SKM-1 (cell line): Measurements from ENCODE around the gene TMUB2.
A peak's percentile ranks its signal among the peaks of the same experiment; 100 is the strongest.

ENCODE experiments used
- DNase-seq: peaks from one replicate; lab custom pipeline; 2025; ENCODE audit not compliant: unreplicated experiment; lab: John Stamatoyannopoulos, UW

The TMUB2 gene

DNA sequence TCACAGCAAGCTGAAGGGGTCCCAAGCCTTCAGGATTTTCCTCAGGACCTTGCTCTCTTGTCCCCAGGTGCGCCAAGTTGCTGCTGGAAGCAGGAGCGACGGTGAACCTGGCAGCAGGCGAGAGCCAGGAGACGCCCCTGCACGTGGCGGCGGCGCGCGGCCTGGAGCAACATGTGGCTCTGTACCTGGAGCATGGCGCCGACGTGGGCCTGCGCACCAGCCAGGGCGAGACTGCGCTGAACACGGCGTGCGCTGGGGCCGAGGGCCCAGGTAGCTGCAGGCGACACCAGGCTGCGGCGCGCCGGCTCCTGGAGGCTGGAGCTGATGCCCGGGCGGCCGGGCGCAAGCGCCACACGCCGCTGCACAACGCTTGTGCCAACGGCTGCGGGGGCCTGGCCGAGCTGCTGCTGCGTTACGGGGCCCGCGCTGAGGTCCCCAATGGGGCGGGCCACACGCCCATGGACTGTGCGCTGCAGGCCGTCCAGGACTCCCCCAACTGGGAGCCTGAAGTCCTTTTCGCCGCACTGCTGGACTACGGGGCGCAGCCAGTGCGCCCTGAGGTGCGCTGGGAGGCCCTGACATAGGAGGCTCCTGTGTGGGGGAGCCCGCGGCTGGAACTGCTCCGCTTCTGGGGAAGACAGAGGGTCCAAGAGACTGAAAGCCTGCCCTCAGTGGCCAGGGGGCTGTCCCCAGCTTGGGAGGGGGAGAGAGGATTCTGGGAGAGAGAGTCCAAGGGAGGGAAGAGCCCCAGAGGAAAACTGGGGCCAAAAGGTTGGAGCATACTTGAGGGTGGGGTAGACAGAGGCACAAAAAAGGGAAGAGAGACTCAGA lies 9.9 kb upstream of the TMUB2 start:
- no peak for DNase-seq

DNA sequence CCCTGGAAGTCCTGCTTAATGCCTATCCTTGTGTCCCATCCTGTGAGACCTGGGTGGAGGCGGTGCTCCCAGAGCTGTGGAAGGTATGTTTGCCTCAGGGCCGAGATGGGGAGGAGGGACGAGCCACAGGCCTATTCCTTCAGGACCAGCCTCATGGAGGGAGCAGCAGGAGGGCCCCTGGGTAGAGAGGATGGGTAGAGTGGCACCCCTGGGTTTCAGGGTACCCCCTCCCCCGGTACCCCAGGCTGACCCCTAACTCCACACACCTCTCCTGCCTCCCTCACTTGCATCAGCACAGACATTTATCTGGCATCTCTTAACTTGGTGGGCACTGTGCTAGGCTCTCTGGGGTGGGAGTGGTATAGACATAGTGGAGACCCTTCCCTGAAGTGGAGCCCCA lies 9.1 kb upstream of the TMUB2 start:
- no peak for DNase-seq

DNA sequence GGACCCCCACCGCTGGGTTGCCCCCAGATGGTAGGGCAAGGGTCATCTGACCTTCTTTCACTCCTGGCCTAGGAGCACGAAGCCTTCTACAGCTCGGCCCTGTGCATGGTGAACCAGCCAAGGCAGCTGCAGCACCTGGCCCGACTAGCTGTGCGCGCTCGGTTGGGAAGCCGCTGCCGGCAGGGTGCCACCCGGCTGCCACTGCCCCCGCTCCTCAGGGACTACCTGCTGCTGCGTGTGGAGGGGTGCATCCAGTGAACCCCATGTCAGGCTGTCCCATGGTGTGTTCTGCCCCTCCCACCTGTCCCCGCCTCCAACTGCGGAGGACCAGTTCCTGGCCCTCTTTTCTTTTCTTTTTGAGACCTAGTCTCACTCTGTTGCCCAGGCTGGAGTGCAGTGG lies 8.6 kb upstream of the TMUB2 start:
- DNase-seq: no peak

DNA sequence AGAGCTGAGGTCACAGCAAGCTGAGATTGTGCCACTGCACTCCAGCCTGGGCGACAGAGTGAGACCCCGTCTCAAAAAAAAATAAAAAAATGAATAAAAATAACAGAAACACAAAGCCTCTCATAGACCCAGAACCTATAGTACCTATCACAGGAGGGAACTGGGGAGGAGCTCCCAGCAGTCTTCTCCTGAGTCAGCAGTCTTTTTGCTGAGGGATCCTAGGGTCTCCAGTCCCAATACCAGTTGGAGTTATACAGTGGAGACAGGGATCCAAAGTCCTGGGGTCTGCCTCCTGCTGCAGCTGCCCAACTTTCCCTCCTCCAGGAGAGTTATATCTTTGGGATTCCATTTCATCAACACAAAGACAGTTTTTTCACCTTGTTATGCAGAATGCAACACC lies 3.7 kb upstream of the TMUB2 start:
- no peak for DNase-seq

DNA sequence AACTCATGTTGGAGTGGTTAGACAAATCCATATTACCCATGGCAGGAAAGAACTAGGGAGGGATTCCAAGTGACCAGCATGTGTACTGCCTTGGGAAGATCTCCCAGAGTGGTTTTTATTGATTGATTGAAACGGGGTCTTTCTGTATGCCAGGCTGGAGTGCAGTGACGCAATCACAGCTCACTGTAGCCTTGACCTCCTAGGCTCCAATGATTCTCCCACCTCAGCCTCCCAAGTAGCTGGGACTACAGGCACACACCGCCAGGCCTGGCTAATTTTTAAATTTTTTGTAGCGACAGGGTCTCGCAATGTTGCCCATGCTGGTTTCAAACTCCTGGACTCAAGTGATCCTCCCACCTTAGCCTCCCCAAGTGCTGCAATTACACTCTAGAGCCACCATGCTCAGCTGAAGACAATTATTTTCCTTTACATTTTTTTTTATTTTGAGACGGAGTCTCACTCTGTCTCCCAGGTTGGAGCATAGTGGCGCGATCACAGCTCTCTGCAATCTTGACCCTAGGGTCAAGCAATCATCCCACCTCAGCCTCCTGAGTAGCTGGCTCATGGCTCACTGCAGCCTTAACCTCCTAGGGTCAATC lies 2.5 kb upstream of the TMUB2 start:
- DNase-seq: no peak

DNA sequence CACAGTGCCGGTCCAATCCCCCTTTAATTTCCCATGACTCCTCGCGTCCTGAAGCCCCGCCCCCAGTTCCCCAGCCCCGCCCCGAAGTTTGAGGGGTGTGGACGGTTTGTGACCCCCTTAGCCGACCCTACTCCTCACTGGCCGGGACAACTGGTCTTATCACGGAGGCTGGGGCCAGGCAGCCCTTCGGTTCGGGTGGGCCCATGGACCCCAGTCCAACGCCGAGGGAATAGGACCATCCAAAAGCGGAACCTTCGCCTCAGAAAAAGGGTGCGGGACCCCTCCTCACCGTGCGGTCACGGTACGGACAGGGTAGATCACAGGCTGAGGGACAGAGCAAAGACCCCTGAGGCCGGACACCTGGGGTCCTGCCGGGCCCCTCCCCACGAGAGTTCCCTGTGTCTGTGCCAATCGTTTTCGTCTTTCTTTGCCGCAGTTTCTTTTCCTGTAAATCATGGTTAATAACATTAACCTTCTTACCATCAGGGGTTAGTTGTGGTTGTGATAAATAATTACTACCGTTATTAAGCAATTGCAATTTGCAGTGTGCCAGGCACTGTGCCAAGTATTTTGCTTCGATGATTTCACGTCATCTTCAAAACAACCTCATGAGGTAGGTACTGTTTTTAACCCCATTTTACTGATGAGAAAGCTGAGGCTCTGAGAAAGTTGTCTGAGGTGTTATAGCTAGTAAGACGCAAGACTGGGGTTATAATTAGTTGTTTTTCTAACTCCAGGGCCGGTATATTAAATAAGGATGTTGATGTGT lies 543 bp downstream of the TMUB2 start:
- no peak for DNase-seq

DNA sequence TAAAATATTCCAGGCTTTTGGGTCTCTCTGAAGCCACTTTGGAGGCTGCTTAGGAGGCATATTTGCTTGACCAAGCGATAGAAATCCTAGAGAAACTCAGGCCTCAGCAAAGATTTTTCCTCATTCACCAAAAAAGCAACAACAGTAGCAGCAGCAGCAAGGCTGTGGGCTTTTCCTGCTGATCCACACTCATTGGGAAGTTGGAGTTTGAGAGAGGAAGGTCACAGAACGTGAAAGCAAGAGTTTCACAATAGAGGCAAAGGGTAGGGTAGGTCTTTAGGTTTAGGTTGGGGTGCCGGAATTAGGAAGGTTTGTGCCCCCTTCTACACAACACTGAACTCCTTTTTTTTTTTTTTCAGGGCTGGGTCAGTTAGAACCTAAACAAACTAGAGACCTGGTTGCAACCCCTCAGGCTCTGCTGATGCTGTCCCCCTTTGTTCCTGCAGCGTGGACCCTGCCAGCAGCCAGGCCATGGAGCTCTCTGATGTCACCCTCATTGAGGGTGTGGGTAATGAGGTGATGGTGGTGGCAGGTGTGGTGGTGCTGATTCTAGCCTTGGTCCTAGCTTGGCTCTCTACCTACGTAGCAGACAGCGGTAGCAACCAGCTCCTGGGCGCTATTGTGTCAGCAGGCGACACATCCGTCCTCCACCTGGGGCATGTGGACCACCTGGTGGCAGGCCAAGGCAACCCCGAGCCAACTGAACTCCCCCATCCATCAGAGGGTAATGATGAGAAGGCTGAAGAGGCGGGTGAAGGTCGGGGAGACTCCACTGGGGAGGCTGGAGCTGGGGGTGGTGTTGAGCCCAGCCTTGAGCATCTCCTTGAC lies 2.0 kb downstream of the TMUB2 start:
- DNase-seq: no peak

DNA sequence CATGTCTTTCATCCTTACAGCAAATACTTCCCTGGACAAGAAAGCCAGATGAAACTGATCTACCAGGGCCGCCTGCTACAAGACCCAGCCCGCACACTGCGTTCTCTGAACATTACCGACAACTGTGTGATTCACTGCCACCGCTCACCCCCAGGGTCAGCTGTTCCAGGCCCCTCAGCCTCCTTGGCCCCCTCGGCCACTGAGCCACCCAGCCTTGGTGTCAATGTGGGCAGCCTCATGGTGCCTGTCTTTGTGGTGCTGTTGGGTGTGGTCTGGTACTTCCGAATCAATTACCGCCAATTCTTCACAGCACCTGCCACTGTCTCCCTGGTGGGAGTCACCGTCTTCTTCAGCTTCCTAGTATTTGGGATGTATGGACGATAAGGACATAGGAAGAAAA lies 3.7 kb downstream of the TMUB2 start:
- DNase-seq: no peak

DNA sequence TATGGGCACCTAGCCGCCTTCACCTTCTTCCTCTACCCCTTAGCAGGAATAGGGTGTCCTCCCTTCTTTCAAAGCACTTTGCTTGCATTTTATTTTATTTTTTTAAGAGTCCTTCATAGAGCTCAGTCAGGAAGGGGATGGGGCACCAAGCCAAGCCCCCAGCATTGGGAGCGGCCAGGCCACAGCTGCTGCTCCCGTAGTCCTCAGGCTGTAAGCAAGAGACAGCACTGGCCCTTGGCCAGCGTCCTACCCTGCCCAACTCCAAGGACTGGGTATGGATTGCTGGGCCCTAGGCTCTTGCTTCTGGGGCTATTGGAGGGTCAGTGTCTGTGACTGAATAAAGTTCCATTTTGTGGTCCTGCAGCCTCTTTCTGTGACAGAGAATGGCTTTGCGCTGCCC lies 4.6 kb downstream of the TMUB2 start:
- DNase-seq: no peak

DNA sequence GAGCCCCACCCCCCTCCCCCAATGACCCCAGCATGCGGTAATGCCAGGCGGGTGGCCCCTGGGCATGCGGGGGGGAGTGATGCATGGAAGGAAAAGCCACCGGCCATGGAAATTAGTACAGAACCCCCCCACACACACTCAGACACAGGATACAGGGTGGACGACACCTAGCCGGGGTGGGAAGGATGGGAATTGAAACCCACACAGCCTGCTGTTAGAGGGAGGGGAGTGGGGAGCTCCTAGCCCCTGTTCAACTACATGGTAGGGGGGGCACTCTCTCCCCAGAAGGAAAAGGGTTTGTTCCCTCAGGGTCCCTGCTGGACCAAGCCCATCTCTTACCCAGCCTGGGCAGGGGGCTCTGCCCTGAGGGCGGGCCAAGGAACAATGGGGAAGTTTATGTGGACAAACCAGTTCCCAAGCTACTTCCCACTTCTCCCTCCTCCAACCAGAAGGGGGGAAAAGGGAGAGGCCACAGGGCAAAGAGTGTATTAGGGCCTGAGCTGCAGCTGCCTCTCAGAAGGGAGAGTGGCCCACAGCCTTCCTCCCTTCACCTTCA lies 5.2 kb downstream of the TMUB2 start:
- DNase-seq: no peak

DNA sequence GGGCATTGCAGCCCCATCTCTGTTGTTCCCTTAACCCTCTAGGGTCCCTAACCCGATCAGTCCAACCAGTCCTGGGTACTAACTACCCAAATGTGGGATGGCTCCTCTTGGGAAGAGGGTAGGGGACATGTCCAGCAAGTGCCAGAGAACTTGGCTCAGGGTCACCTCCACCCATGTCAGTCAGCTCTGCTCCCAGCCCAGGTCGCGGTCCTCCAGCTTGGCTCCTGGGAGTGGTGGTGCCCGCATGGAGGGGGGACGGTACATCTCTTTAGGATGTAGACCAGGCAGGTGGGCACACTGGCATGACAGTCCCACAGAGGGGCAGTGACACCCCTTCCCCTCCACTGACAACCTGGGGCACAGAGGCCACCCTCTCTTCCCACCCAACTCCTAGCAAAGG lies 6.0 kb downstream of the TMUB2 start:
- no peak for DNase-seq

DNA sequence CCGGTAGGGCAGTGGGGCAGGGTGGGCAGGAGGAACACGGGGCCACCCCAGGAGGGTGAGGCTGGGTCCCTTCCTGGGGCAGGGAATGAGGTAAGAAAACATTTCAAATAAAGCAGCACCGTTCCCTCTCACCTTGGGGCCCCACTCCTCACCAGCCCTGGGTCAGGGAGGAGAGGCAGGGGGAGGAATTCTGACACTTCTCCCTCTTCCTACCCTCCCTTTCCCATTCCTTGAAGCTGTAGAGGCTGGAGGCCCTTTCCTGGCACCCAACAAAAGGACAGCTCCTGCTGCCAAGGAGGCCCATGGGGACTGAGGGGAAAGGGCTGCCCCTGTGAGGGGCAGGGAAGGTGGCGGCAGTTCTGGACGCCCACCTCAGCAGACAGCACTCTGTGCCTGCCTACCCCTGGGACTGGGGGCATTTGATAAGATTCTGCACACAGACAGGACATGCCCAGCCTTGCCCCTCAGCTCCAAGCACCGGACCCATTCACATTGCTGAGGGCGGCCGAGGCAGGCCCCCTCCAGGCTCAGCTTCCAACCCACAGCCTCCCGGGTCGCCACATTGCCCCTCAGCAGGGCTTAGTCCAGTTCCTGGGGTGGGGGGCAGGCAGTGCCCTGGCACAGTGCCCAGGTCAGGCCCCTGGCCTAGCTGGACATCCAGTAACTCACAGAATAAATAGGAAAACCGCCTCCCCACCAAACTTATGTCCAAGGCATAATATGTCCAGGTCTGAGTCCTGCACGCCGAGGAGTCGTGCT lies 6.7 kb downstream of the TMUB2 start:
- no peak for DNase-seq

DNA sequence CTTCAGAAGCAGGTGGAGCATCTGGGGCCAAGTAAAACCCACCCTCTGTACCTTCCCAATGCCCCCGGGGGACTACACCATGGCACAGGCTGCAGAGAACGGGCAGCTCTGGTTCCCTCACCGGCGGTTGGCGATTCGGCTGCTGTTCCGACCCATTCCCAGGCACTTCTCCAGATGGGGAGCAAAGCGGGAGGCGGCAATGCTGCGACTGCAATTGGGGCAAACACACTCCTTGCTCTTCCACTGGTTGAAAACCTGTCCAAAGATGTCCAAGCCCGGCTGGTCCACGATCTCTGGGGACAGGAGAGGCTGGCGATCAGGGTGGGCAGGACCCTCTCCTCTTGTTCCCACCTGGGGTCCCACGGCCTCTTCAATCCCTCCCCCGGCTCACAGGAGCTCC lies 10.3 kb downstream of the TMUB2 start:
- no peak for DNase-seq

DNA sequence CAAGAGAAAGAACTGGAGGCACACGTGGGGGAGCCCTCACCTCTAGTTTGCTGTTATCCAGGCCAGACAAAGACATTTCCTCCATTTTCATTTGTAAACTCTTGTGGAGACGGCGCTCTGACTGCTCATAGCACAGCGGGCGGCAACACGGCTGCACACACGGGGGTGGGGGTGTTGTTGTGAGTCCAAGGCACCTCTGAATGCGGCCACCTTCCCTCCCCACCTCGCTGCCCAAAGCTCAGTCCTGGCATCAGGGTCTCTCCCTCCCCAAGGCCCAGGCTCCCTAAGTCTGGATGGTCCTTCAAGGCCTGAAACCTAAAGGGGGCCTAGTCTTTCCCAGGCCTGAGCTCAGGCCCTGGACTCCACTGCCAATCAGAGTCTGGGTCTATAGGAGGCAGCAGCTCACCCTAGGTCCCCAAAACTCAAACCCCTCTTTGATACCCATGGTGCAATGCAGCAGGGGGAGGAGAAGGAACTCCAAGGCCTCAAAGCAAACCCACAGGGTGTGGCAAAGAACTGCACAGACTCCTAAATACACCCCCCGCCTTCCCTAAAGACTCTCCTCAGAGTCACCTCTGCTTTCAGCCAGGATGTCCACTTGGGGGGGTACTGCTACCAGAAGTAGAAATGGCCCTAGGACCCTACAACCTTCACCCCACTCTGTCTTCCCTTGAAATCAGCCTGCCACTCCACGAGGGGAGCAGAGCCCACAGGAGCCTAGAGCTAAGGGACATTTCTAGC lies 11.4 kb downstream of the TMUB2 start:
- DNase-seq: peak; percentile 84

DNA sequence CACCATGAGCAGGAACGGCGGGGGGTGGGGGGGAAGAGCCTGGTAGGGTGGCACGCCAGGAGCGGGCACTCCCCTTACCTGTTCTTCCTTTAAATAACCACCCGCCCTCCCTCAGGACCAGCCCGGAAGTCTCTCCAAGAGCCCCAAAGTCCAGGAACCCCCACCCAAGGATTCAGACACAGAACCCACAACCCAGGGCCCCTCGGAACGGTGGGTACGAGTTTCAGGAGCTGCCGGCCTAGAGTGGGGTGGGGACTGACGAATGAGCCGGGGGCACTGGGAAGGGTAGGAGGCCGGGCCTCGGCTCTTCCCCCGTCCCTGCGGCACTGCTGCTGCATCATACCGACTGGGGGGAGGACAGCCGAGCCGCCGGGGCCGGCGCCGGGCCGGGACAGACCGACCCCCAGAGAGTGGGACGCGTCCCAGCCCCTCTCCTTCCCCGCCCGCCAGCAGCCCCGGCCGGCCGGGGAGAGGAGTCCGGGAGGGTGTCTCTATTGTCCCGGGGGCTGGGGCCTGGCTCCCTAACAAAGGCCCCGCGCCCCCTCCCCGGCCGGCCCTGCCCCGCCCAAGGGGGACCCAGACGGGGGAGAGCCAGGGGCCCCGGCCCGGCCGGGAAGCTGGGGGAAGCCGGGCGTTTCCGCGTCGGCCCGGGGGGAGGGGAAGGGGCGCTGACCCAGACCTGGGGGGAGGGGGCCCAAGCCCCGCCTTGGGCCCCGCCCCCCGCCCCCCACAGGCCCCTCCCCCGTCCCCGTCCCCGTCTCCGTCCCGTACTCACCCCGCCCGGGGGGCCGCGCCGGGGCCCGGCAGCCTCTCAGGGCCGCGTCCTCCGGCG lies 12.2 kb downstream of the TMUB2 start:
- DNase-seq: no peak

DNA sequence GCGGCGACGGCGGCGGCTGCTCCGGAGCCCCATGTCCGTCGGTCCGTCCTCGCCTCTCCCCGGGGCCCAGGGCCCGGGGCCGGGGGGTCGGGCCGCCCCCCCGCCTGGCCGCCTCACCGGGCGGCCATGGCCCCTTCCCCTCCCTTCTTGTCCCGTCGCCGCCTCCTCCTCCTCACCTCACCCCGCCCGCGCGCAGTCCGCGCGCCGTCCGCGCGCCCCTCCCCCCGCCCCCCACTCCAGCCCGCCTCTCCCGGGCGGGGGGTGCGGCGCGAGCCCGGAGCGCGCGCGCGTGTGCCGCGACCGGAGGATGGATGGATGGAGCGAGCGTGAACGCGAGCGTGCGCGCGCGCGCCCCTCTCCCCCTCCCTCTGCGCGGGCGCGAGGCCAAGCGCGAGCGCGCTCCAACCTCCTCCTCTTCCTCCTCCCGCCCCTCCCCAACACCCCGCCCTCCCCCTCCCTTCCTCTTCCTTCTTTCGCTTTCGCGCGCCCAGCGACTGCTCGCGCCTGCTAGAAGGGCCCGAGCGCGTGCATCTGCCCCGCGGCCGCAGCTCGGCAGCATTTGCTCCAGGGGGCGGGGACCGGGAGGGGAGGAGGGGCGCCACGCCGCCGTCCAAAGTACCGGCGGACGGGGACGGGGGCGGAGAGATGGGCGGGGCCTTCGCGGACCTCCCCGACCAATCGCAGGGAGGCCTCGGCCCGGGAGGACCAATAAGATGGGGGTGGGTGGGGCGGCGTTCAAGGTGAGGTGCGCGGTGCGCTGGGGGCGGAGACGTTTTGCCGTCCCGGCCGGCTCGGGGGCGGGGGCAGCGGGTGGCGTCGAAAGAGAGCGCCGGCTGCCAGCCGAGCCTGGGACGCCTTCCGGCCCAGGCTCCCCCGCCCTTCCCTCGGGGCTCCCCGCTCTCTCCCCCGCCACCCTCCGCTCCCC lies 13.0 kb downstream of the TMUB2 start, which contains the start of gene ATXN7L3:
Gene ATXN7L3, minus strand, starts transcription at position 332 of the 925 bp plus-strand sequence. CDS start 1,814 bp downstream, outside the sequence.
- peak; percentile 92 for DNase-seq

DNA sequence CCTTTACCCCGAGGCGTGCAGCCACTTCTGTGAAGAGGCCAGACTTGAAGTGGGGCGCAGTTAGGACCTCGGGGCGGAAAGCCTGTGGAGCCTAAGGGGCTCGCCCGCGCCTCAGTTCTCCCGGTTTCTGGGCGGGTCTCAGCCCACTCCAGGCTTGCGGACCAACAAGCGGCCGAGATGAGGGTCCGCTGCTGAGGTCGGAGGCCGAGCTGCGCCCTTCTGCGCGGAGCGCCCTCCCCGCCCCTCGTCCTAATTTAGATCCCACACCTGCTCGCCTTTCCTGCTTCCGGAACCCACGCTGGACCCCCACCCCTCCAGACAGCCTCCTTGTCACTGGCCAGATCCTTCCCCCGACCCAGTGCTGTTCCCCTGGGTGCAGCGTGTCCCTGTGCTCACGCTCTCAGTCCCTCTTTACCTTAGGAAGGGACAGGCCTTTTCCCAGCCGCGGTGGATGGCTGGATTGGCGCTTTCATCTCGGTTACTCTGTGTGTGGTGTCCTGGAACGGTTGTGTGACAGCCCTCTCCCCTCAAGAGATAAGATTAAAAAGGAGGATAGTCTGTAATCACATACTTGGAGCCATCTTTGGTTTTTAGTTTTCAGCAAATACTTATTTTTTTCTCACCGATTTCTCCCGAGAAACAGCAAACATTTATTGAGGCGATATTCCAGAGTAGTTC lies 13.8 kb downstream of the TMUB2 start:
- DNase-seq: no peak
